Measurements from ENCODE around the gene ADAMTSL3.

- TF ChIP-seq CTCF (conservative IDR thresholded peaks at IDR 0.05; ENCODE audit: low read length) (no peak), EZH2phosphoT487 (IDR thresholded peaks at IDR 0.05; ENCODE audit: borderline replicate concordance) (no peak)
Observed at GRCh38 chr15:83644439-83644838, 9.5 kb upstream of the ADAMTSL3 start.
